ENCODE data around the gene AFG1L. TPM values are rescaled to one million over a fixed set of nuclear protein-coding genes. Genes with fewer than 3 reads are reported as not detected.
"Not testable (repeated sequence)": the region's sequence is repeated elsewhere in the genome, so short reads cannot be mapped to it uniquely, and the experiment has no call there.

The AFG1L gene
- total and polyA plus RNA-seq, 4 donors: 2.7 to 2.8 (median 2.7) TPM

DNA sequence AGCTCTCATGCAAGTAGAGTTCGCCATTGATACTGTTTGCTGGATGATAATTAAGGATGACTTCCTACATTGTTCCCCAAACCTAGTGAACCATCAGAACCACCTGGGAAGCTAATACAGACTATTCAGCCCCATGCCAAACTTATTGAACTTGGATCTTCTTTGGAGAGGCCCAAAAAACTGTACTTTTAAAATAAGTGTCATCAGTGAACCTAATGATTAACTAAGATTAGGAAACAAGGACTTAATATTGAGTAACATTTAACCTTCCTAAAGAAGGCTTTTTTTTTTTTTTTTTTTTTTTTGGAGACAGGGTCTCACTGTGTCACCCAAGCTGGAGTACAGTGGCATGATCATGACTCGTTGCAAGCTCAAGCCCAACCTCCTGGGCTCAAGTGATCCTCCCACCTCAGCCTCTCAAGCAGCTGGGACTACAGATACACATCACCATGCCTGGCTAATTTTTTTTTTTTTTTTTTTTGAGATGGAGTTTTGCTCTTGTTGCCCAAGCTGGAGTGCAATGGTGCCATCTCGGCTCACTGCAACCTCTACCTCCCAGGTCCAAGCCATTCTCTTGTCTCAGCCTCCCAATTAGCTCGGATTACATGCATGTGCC, 241.2 kb downstream of the AFG1L start:
- H3K4me3 ChIP-seq (ENCODE audit: low read depth in 1 of 3, low read length in 3 of 3); DNase-seq (ENCODE audit: low spot score); H3K27ac ChIP-seq (ENCODE audit: low read depth in 1 of 2, low read length in 2 of 2); H3K36me3 ChIP-seq (ENCODE audit: control insufficient read depth in 4 of 4, insufficient read depth in 3 of 4, low read depth in 1 of 4, low read length in 3 of 4); H3K27me3 ChIP-seq (ENCODE audit: control insufficient read depth in 4 of 4, insufficient read depth in 4 of 4, low read length in 3 of 4); H3K9me3 ChIP-seq (ENCODE audit: control insufficient read depth in 4 of 4, low read length in 3 of 4); H3K9ac ChIP-seq (ENCODE audit: low read depth in 1 of 2, low read length in 2 of 2): not testable (repeated sequence)
- H3K4me1 ChIP-seq (ENCODE audit: control insufficient read depth in 4 of 4, insufficient read depth in 4 of 4, low read length in 3 of 4): peaks cover 3 to 15% (median 10%) of the 10 kb centered on the region in 4 donors
- WGBS: 52% methylated on average over 4 of the region's 4 CpGs
- TF ChIP-seq YY1 (IDR thresholded peaks at IDR 0.05) (peak; percentile 50), RXRA (IDR thresholded peaks at IDR 0.05) (peak; percentile 11 to 34), HNF4A (conservative IDR thresholded peaks at IDR 0.05) (peak; percentile 45 to 55), JUND (IDR thresholded peaks at IDR 0.05) (peak in 1 of 2 donors; percentile 40)

DNA sequence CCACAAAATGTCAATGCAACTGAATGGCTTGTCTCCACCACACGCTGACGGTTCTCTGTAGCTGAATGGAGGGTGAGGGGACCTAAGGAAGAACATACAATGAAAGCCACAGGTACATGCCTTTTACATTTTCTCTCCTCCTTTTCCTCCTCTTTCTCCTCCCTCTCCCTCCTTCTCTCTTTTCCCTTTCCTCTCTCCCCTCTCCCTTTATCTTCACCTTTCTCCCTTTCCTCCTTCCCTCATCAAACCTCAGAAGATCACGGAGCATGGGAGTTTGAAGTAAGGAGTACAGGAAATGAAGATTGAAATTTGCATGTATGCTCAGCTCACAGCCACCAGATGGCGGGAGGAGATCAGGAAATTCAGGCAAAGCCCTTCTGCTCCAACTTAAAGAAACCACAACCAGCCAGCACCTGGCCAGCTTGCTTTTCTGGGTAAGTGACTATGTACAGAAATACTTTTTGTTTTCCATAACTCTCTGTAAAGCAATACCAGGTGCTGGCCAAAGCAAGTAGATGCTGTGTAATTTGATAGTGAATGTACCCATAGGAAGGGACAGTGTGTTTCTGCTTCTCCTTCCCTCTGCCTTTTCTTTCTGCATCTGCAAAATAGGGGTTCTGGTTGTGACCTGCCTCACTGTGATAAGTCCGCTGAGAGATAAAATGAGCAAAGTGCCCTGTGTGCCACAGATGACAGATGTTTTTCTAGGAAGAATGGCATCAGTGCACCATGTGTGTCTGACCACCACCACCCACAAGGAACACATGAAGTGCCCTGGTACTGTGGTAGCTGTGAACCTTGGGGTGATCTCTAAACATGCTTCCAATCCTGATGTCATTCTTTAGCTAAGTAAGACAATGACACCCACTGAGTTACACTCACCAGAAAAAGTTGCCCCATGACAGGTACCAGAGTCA, 247.2 kb downstream of the AFG1L start:
- DNase-seq (ENCODE audit: low spot score): peak; percentile 71
- TF ChIP-seq HNF4G (IDR thresholded peaks at IDR 0.05) (no peak), RXRA (IDR thresholded peaks at IDR 0.05) (peak in 1 of 2 donors; percentile 12), FOXA1 (IDR thresholded peaks at IDR 0.05) (no peak), YY1 (IDR thresholded peaks at IDR 0.05) (no peak), RAD21 (IDR thresholded peaks at IDR 0.05) (peak; percentile 100), EGR1 (IDR thresholded peaks at IDR 0.05; ENCODE audit: low read depth in 2 of 2) (no peak)
- TF ChIP-seq, protein P1, sequence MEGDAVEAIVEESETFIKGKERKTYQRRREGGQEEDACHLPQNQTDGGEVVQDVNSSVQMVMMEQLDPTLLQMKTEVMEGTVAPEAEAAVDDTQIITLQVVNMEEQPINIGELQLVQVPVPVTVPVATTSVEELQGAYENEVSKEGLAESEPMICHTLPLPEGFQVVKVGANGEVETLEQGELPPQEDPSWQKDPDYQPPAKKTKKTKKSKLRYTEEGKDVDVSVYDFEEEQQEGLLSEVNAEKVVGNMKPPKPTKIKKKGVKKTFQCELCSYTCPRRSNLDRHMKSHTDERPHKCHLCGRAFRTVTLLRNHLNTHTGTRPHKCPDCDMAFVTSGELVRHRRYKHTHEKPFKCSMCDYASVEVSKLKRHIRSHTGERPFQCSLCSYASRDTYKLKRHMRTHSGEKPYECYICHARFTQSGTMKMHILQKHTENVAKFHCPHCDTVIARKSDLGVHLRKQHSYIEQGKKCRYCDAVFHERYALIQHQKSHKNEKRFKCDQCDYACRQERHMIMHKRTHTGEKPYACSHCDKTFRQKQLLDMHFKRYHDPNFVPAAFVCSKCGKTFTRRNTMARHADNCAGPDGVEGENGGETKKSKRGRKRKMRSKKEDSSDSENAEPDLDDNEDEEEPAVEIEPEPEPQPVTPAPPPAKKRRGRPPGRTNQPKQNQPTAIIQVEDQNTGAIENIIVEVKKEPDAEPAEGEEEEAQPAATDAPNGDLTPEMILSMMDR (IDR thresholded peaks at IDR 0.05; ENCODE audit: low read depth, low read length, missing input control): peak; percentile 91
- TF ChIP-seq, protein P2, sequence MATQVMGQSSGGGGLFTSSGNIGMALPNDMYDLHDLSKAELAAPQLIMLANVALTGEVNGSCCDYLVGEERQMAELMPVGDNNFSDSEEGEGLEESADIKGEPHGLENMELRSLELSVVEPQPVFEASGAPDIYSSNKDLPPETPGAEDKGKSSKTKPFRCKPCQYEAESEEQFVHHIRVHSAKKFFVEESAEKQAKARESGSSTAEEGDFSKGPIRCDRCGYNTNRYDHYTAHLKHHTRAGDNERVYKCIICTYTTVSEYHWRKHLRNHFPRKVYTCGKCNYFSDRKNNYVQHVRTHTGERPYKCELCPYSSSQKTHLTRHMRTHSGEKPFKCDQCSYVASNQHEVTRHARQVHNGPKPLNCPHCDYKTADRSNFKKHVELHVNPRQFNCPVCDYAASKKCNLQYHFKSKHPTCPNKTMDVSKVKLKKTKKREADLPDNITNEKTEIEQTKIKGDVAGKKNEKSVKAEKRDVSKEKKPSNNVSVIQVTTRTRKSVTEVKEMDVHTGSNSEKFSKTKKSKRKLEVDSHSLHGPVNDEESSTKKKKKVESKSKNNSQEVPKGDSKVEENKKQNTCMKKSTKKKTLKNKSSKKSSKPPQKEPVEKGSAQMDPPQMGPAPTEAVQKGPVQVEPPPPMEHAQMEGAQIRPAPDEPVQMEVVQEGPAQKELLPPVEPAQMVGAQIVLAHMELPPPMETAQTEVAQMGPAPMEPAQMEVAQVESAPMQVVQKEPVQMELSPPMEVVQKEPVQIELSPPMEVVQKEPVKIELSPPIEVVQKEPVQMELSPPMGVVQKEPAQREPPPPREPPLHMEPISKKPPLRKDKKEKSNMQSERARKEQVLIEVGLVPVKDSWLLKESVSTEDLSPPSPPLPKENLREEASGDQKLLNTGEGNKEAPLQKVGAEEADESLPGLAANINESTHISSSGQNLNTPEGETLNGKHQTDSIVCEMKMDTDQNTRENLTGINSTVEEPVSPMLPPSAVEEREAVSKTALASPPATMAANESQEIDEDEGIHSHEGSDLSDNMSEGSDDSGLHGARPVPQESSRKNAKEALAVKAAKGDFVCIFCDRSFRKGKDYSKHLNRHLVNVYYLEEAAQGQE (IDR thresholded peaks at IDR 0.05): no peak
- TF ChIP-seq, protein P3, sequence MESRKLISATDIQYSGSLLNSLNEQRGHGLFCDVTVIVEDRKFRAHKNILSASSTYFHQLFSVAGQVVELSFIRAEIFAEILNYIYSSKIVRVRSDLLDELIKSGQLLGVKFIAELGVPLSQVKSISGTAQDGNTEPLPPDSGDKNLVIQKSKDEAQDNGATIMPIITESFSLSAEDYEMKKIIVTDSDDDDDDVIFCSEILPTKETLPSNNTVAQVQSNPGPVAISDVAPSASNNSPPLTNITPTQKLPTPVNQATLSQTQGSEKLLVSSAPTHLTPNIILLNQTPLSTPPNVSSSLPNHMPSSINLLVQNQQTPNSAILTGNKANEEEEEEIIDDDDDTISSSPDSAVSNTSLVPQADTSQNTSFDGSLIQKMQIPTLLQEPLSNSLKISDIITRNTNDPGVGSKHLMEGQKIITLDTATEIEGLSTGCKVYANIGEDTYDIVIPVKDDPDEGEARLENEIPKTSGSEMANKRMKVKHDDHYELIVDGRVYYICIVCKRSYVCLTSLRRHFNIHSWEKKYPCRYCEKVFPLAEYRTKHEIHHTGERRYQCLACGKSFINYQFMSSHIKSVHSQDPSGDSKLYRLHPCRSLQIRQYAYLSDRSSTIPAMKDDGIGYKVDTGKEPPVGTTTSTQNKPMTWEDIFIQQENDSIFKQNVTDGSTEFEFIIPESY (IDR thresholded peaks at IDR 0.05): no peak
- TF ChIP-seq, protein P4, sequence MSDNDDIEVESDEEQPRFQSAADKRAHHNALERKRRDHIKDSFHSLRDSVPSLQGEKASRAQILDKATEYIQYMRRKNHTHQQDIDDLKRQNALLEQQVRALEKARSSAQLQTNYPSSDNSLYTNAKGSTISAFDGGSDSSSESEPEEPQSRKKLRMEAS (IDR thresholded peaks at IDR 0.05): no peak
- Histone ChIP-seq H3K36me3 (ENCODE audit: control insufficient read depth in 4 of 4, insufficient read depth in 3 of 4, low read depth in 1 of 4, low read length in 3 of 4) (no peaks in the 10 kb centered on the region), H3K9ac (ENCODE audit: low read depth in 1 of 2, low read length in 2 of 2) (no peak overlapping the region), H3K27ac (ENCODE audit: low read depth in 1 of 2, low read length in 2 of 2) (no peak overlapping the region), H3K27me3 (ENCODE audit: control insufficient read depth in 4 of 4, insufficient read depth in 4 of 4, low read length in 3 of 4) (no peaks in the 10 kb centered on the region), H3K4me1 (ENCODE audit: control insufficient read depth in 4 of 4, insufficient read depth in 4 of 4, low read length in 3 of 4) (peaks cover 0 to 9% (median 2%) of the 10 kb centered on the region in 4 donors), H3K4me3 (ENCODE audit: low read depth in 1 of 3, low read length in 3 of 3) (no peak overlapping the region), H3K9me3 (ENCODE audit: control insufficient read depth in 4 of 4, low read length in 3 of 4) (no peaks in the 10 kb centered on the region)
- WGBS: 12% methylated on average over 5 of the region's 5 CpGs

Measured in liver (tissue), 9 donors.